DMS79 treated with DMSO at 0.1 percent for 48 hours (cell line): ENCODE results near the gene UROD.
"Not testable (repeated sequence)": the region's sequence is repeated elsewhere in the genome, so short reads cannot be mapped to it uniquely, and the experiment has no call there.

Experiments used
- DNase-seq: peaks from one replicate; lab custom pipeline; 2025; lab: John Stamatoyannopoulos, UW

UROD gene

DNA sequence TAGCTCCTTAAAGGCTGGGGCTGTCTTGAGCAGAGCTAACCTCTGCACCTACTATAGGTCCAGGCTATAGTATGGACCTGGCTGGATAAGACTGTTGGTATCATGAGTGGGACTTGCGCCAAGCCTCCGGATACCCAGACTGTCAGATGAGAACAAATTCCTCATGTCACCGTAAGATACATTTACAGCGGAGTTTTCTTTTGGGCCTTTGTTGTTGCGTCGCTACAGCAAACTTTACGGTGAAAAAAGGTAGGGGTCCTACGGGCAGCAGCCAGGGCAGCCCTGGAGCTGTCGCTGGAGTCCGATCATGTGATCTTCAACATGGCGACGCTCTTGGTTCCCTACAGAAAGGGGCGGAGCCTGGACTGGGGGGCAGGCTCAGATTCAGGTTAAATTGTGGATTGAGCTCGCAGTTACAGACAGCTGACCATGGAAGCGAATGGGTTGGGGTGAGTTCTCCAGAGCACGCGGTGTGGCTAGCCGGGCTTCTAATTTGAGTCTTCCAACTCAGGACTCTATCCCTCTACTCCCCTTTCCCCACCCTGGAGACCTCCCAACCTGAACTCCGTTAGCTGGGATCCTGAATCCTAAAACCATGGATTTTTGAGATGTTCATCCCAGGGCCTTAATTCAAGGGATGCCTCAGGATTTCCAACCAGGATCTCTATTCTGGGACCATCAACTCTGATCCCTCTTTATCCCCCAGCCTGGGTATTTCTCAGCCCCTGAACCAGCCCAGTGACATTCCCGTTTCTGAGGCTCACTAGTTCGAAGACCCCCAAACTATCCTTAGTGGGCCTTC lies at the start of gene UROD:
Gene UROD, plus strand, starts transcription at position 418 of the 802 bp plus-strand sequence. Its CDS starts 12 bp downstream, at position 430.
- peak; percentile 97 for DNase-seq

DNA sequence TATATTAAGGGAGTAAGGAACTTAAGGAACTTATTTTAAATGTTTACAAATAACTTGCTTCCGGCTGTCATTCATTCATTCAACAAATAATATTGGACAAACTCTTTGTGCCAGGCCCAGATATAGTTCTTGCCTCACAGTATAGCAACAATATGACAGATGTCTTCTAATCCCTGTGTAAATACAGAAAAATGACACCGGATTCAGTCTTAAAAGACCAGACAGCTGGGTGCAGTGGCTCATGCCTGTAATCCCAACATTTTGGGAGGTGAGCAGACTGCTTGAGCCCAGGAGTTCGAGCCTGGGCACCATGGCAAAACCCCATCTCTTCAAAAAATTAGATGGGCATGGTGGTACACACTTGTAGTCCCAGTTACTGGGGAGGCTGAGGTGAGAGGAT lies 49.3 kb upstream of the UROD start:
- DNase-seq = no peak

DNA sequence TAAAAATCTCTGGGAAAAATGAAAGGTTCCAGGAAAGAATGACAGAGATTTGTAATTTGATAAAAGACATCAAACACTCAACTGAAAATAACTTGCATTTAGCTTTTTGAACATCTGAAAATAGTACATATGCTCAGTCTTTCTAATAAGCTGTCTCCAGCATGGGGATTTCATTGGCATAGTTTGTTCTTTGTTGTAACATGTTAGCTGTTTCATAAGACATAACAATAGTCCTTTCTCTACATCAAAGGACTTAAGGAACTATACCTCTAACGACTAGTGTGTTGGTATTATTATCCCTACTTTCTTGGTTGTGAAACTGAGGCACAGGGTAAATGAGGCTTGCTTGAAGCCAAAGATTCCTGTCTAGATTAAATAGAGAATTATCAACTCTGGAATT lies 47.7 kb upstream of the UROD start:
- no peak for DNase-seq

DNA sequence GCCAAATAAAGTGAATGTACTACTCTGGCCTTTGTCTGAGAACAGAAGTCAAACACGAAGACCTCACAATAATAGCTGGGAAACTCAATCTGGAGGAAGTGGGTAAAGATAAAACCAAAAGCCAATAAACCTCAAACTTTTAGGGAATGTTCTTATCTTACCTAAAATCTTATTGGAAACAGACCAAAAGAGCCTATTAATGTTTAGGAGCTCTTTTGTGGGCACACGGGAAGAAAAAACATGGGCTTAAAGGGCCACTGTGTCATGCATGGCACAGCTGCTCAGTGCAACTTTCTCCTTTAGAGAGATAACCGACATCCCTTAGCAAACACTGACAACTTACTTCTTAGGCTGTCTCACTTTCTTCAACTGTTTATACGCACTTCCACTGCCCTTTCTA lies 41.7 kb upstream of the UROD start:
- no peak for DNase-seq

DNA sequence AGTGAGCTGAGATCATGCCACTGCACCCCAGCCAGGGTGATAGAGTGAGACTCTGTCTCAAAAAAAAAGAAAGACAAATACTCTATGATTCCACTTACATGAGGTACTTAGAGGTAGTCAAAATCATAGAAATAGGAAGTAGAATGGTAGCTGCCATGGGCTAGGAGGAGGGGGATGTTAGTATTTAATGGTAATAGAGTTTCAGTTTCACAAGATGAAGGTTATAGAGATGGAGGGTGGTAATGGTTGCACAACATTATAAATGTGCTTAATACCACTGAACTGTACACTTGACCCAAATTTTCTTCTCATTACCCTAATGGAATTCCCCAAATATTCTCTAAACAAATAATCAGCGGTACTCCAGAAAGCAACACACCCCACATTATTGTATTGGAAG lies 38.4 kb upstream of the UROD start:
- no peak for DNase-seq

DNA sequence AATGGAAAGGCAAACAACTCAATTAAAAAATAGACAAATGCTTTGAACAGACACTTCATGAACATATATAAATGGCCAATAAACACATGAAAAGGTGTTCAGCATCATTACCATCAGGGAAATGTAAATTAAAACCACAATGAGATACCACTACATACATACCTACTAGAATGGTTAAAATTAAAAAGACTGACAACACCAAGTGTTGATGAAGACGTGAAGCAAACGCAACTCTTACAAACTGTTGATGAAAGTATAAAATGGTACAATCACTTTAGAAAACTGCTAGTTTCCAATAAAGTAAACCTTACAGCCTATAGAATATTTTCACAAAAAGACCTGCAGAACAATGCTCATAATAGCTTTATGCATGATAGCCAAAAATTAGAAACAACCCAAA lies 35.8 kb upstream of the UROD start:
- DNase-seq = no peak

DNA sequence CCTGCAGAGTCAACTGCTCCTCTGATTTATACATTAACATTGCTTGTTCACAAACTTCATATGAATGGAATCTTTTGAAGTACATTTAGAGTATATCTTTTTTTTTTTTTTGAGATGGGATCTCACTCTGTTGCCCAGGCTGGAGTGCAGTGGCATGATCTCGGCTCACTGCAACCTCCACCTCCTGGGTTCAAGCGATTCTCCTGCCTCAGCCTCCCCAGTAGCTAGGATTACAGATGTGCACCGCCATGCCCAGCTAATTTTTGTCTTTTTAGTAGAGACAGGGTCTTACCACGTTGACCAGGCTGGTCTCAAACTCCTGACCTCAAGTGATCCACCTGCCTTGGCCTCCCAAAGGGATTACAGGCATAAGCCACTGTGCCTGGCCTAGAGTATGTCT lies 34.7 kb upstream of the UROD start:
- DNase-seq = not testable (repeated sequence)

DNA sequence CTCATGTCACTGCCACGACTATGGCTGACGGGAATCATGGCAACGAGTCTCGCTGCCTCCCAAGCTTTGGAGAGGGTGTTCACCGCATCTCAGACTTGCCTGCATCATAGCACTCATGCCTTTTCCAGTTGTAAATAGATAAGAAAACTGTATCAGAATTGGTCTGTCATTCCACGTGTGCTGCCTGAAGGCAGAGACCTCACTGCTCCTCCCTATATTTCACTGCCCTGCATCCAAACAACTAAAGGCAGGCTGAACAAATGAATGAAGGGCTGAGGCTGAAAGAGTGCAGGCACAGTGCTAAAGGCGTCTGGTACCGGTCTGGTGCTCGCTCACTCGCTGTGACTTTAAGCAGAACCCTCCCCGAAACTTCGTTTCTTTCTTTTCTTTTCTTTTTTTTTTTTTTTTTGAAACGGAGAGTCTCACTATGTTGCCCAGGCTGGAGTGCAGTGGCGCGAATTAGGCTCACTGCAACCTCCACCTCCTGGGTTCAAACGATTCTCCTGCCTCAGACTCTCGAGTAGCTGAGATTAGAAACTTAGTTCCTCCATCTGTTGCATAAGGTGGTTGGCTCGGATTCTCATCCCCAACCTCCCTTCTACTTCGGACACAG lies 26.2 kb upstream of the UROD start:
- no peak for DNase-seq

DNA sequence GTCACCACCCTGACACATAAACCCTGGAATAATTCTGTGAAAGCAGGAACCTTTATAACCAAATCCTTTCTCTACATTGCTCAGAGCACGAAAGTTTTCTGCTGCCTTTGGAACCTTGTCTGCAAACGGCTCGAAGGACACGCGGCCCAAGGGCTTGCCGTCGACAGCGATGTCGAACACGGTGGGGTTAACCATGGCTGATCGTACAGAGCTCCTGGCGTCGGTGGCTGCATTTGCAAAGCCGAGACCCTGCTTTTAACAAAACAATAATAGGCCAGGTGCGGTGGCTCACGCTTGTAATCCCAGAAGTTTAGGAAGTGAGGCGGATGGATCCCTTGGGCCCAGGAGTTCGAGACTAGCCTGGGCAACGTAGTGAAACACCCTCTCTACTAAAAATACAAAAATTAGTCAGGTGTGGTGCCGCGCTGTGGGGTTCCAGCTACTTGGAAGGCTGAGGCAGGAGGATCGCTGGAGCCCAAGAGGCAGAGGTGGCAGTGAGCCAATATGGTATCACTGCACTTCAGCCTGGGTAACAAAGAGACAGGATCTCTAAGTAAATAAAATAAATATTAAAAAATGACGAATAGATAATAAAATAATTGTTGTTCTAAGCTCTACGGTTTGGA lies 23.4 kb upstream of the UROD start:
- no peak for DNase-seq

DNA sequence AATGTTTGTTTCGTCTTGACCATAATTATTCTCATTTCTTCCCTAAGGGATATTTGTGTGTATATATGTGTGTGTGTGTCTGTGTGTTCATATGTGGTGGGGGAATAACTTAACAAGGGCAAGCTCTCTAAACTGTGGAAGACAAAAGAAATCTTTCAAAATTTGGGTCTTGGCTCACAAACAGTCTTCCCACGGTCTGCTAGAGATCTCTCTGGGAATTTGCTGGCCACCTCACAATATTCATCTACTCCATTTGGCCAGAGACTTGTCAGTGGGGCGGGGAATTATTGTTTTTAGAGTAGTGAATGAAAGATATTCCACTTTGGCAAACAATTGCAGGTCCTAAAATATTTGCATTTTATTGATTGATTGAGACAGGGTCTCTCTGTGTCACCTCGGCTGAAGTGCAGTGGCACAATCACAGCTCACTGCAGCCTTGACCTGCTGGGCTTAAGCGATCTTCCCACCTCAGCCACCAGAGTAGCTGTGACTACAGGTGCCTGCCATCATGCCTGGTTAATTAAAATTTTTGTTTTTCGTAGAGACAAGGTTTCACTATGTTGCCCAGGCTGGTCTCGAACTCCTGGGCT lies 17.6 kb upstream of the UROD start:
- DNase-seq = no peak

DNA sequence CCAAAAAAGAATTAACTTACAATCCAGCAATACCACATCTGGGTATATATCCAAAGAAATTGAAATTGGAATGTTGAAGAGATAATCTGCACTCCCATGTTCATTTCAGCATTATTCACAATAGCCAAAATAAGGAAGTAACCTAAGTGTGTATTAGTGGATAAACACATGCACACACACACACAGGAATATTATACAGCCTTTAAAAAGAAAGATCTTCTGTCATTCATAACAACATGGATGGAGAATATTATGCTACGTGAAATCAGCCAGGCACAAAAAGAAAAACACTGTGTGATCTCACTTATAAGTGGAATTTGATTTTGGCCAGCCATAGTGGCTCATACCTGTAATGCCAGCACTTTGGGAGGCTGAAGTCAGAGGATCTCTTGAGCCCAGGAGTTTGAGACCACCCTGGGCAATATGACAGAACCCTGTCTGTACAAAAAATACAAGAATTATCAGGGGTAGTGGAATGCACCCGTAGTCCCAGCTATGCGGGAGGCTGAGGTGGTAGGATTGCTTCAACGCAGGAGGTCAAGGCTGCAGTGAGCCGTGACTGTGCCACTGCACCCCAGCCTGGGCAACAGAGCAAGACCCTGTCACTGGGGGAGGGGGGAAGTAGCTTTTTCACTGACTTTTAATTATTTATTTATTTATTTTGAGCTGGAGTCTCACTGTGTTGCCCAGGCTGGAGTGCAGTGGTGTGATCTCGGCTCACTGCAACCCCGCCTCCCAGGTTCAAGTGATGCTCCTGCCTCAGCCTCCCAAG lies 16.4 kb upstream of the UROD start:
- no peak for DNase-seq

DNA sequence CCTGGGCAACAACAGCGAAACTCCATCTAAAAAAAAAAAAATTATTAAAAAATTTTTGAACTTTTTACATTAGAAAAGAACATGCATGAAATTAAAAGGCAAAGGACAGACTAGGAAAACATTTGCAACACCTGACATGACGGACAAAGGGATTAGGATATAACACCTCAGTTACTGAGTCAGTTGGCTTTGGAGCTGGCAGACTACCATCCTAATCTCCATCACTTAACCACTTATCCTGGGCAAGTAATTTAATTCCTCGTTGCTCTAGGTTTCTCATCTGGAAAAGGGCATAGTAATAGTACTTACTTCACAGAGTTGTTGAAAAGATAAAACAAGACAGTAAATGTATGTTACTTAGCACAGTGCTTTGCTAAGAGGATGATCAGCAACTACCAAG lies 12.8 kb upstream of the UROD start:
- DNase-seq = no peak

DNA sequence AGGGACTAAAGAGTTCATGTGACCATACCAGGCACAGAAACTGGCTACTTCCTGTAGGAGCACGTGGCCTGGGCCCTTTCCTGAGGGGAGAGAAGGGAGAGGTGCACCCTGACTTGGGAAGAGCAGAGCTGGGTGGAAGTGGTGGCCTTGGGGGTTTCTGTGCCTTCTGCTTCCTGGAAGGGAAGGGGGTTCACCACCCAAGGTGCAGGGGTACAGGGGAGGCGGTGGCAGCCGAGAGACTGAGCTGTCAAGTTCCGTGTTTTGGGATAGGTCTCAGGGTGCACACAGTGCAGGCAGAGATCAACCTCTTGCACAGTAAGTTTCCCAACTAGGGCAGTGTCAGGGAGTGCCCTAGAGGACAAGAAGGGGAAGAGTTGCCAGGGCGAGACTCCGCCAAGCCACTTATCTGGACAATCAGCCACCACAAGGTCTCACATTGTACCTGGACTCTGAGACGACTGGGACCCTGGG lies 11.0 kb upstream of the UROD start:
- DNase-seq = no peak

DNA sequence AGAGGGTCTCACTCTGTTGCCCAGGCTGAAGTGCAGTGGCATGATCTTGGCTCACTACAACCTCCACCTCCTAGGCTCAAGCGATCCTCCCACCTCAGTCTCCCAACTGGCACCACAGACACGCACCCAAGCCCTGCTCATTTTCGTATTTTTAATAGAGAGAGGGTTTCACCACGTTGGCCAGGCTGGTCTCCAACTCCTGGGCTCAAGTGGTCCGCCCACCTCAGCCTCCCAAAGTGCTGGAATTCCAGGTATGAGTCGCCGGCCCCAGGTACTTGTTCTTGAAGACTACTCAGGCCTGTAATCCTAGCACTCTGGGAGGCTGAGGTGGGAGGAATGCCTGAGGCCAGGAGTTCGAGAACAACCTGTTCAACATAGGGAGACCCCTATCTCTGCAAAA lies 10.5 kb upstream of the UROD start:
- not testable (repeated sequence) for DNase-seq

DNA sequence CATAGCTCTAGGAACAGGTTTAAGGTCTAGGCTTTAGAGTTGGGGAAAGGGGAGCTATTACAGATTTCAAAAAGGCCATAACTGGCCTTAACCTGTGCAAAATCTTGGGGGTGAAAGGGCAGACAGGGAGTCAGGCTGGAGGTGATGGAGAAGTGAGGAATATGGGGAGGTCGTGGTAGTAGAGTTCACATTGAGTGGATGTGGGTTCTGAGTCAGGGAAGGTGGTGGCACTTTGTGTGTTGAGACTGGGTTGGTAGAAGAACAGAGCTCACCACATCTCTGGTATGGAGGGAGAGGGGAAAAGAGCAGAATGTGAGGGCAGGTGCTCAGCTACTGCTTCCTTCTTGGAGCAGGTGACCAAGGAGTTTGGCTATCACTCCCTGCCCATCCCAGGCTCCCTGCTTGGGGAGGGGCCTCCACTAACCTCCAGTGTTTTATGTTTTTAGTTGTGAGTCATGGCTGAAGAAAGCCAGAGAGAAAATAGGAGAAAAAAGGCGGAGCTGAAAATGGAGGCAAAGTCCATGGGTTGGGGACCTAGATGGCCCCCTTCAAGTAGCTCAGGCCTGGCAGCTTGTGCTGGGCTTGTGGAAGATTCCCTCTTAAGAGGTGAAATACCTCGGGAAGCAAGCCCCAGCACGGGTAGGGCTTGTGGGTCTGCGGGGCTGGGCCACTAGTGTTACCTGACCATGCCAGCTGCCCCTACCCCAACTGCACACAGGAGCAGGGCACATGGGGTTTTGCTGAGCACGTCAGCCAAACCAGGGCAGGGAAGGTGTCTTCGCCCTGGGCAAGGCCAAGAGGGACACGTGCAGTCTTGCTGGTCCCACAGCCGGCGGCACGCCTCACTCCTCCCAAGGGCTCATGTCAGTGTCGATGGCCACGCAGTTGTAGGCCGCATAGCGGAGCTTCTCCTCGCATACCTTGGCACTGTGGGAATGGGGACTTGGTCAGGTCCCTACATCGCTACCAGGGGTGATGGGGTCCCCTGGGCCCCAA lies 9.1 kb upstream of the UROD start:
- no peak for DNase-seq

DNA sequence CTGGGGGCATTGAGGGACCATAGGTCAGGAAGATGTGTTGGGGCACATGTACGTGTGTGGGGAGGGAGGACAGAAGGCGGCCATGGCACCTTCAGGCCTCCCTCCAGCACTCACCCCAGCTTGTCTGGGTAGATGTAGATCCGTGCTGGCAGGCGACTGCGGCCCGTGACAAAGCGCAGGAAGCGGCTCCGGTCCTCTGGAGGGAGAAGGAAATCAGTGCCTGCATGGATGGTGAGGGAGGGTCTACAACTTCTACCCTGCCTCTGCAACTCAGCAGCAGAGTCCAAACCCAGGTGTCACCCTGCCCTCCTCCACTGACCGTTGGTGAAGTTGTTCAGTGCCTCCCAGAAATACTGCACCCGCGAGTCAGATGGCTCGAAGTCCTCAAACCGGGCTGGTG lies 8.3 kb upstream of the UROD start:
- DNase-seq = no peak

DNA sequence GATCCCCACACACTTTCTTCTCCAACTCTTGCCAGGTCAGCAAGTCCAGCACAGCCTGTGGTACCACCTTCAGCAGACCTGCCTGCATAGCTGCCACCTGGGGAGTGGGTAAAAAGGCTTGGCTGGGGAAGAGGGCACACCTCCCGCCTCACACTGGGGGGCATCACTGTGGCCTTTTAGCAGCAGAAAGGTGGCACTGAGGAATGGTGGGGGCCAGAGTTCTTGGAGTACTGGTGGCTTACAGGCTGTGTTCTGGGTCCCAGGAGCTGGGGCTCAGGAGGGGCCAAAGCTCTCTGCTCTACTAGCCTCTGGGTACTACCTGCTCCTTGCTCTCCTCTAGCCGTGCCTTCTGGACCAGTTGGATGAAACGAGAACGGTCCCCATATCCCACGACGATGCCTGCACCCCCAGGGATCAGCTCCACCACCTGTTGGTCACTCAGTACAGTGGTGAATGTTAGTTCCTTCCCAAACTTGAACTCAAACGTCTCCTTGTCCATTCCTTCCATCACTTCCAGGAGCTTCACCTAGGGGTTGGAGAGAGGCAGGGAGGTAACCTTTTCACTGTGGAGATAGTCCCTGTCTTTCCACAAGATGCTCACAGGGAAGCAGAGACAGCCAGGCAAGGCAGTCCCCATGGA lies 7.7 kb upstream of the UROD start:
- DNase-seq = no peak

DNA sequence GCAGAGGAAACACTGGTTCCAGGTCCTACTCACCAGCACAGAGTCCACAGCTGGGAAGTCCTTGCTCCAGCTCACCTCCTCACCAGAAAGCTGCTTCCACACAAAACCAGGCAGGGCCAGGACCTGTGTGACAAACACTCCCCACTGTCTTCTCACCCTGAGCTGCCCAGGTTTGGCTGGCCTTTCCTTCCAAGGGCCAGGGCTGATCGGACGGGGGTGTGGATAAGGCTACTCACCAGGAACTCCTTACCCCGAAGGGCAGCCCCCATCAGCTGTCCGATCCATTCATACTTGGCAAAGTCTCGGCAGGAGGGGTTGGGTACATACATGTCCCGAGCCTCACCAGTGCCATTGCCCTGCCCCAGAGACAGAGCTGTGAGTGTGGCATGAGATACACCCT lies 6.3 kb upstream of the UROD start:
- no peak for DNase-seq

DNA sequence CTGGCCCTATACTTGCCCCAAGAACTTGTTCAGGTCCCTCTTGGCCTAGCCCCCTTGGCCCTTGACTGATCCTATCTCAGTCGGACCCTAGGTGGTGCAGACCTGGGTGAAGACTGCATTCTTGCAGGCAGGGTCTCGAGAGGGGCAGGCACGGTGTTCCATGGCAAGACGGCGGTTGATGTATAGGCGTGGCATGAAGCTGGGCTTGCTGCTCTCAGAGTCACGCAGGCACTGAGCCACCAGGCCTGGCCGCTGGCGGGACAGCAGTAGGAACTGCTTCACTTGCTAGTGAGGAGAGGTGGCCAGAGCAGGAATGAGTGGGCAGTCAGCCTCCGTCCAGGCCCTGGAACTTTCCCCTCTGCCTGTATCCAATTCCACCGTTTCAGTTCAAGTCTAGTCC lies 4.7 kb upstream of the UROD start:
- DNase-seq = no peak

DNA sequence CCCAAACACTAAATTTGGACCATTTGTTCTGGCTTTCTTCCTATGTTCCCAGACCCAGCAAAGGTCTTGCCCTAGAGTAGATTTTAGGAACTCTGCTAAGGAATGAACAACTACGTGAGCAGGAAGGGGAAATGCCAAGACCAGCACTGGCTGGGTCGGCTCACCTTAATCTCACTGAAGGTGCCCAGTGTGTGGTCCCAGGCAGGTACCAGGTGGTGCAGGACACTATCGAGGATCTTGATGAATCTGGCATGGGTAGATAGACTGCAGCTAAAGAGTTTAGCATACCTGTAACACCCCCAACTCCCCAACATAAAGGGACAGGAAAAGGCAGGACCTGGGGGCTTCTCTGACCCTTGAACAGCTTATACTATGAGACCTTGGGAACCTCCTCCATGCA lies 4.0 kb upstream of the UROD start:
- DNase-seq = no peak
